HK-2 (cell line): ENCODE measurements around the gene OSBPL10.
"Not testable (repeated sequence)": the region's sequence is repeated elsewhere in the genome, so short reads cannot be mapped to it uniquely, and the experiment has no call there.

Experiments
- DNase-seq: peaks from one replicate; pipeline ENCODE4 v3.0.0-alpha.2; 2018; ENCODE audit not compliant: unreplicated experiment

The OSBPL10 gene

GRCh38 chr3:31891876-31892455 is 89.1 kb downstream of the OSBPL10 start:
- no peak for DNase-seq

- no peak for DNase-seq
Measured at GRCh38 chr3:31890742-31891469, 90.2 kb downstream of the OSBPL10 start.

- no peak for DNase-seq
Measured at GRCh38 chr3:31890007-31890406, 91.1 kb downstream of the OSBPL10 start.

GRCh38 chr3:31885235-31885634 is 95.8 kb downstream of the OSBPL10 start:
- DNase-seq, result no peak

GRCh38 chr3:31884251-31884650 is 96.8 kb downstream of the OSBPL10 start:
- DNase-seq, result no peak

GRCh38 chr3:31882895-31883294 is 98.2 kb downstream of the OSBPL10 start:
- no peak for DNase-seq

- DNase-seq, result no peak
Measured at GRCh38 chr3:31882431-31882830, 98.6 kb downstream of the OSBPL10 start.

GRCh38 chr3:31880482-31881078 is 100.5 kb downstream of the OSBPL10 start:
- DNase-seq, result no peak

- no peak for DNase-seq
Measured at GRCh38 chr3:31880020-31880419, 101.0 kb downstream of the OSBPL10 start.

- no peak for DNase-seq
Measured at GRCh38 chr3:31879365-31879764, 101.7 kb downstream of the OSBPL10 start.

- DNase-seq, result no peak
Measured at GRCh38 chr3:31878231-31878838, 102.7 kb downstream of the OSBPL10 start.

- DNase-seq, result peak; percentile 18
Measured at GRCh38 chr3:31876331-31876730, 104.7 kb downstream of the OSBPL10 start.

- DNase-seq, result no peak
Measured at GRCh38 chr3:31875437-31875836, 105.6 kb downstream of the OSBPL10 start.

- DNase-seq, result no peak
Measured at GRCh38 chr3:31873254-31873820, 107.7 kb downstream of the OSBPL10 start.

- DNase-seq, result no peak
Measured at GRCh38 chr3:31871939-31872507, 109.0 kb downstream of the OSBPL10 start.

GRCh38 chr3:31870111-31870510 is 111.0 kb downstream of the OSBPL10 start:
- not testable (repeated sequence) for DNase-seq

- DNase-seq, result no peak
Measured at GRCh38 chr3:31868236-31868635, 112.8 kb downstream of the OSBPL10 start.

GRCh38 chr3:31862666-31863279 is 118.3 kb downstream of the OSBPL10 start:
- DNase-seq, result no peak

GRCh38 chr3:31861826-31862225 is 119.2 kb downstream of the OSBPL10 start:
- no peak for DNase-seq

- DNase-seq, result not testable (repeated sequence)
Measured at GRCh38 chr3:31860642-31861041, 120.4 kb downstream of the OSBPL10 start.

- DNase-seq, result no peak
Measured at GRCh38 chr3:31859245-31859644, 121.8 kb downstream of the OSBPL10 start.

- no peak for DNase-seq
Measured at GRCh38 chr3:31858439-31858838, 122.6 kb downstream of the OSBPL10 start.
